Osteoblast (primary cell): Measurements from ENCODE around the gene SULT1E1. TPM values are rescaled to one million over a fixed set of nuclear protein-coding genes. Genes with fewer than 3 reads are reported as not detected.

Experiments used
- DNase-seq: peaks from one replicate; pipeline ENCODE4 v3.0.0; 2011; ENCODE audit warnings: low spot score, mixed read lengths; ENCODE audit not compliant: insufficient read length; ENCODE audit errors: missing footprints
- H2AFZ ChIP-seq: 2 replicates; pipeline ENCODE4 v1.6.0; 2011; ENCODE audit warnings: mild to moderate bottlenecking, low read length
- H3K27ac ChIP-seq: 2 replicates; pipeline ENCODE4 v1.5.1; 2011; ENCODE audit warnings: mild to moderate bottlenecking, low read depth, low read length, moderate library complexity
- H3K27me3 ChIP-seq: 2 replicates; pipeline ENCODE4 v1.6.0; 2012; ENCODE audit warnings: mild to moderate bottlenecking, control low read depth, inconsistent platforms, low read length, moderate library complexity; ENCODE audit not compliant: insufficient read depth
- H3K36me3 ChIP-seq: 2 replicates; pipeline ENCODE4 v1.5.1; 2011; ENCODE audit warnings: mild to moderate bottlenecking, low read length, control low read depth, moderate library complexity; ENCODE audit not compliant: insufficient read depth
- H3K4me1 ChIP-seq: 2 replicates; pipeline ENCODE4 v1.5.1; 2011; ENCODE audit warnings: mild to moderate bottlenecking, low read length, control low read depth, moderate library complexity; ENCODE audit not compliant: insufficient read depth
- H3K4me2 ChIP-seq: 2 replicates; pipeline ENCODE4 v1.6.0; 2011; ENCODE audit warnings: mild to moderate bottlenecking, low read length; ENCODE audit not compliant: insufficient read depth
- H3K4me3 ChIP-seq: fragments of 200-600 bp; sonication (generic); 3 replicates; pipeline ENCODE4 v1.5.1; 2012; ENCODE audit warnings: mild to moderate bottlenecking, low read length, inconsistent platforms; ENCODE audit not compliant: insufficient read depth
- H3K79me2 ChIP-seq: 2 replicates; pipeline ENCODE4 v1.6.0; 2012; ENCODE audit warnings: mild to moderate bottlenecking, low read length, control low read depth, inconsistent platforms; ENCODE audit not compliant: insufficient read depth
- H3K9me3 ChIP-seq: 2 replicates; pipeline ENCODE4 v1.5.1; 2011; ENCODE audit warnings: low read depth, low read length, control low read depth
- H4K20me1 ChIP-seq: 2 replicates; pipeline ENCODE4 v1.6.0; 2012; ENCODE audit warnings: mild to moderate bottlenecking, low read length, control low read depth; ENCODE audit not compliant: insufficient read depth
- total RNA-seq: library from RNA; depleted of rRNA; stranded (reverse); fragments of >200 nt; gene quantifications from 2 replicates; pipeline ENCODE4 v1.2.3, GENCODE V29; 2012
- TF ChIP-seq, protein P1 (sequence below): IDR thresholded peaks from 2 replicates; pipeline ENCODE4 v1.5.1; 2011; ENCODE audit warnings: mild to moderate bottlenecking, low read depth, low read length, moderate library complexity; ENCODE audit errors: extremely low read depth

The SULT1E1 gene
- total RNA-seq, 1 donor, result not detected

GRCh38 chr4:69849297-69849696 lies 10.6 kb downstream of the SULT1E1 start:
- H4K20me1 ChIP-seq, result no peaks in the 10 kb centered on the region
- TF ChIP-seq, protein P1, sequence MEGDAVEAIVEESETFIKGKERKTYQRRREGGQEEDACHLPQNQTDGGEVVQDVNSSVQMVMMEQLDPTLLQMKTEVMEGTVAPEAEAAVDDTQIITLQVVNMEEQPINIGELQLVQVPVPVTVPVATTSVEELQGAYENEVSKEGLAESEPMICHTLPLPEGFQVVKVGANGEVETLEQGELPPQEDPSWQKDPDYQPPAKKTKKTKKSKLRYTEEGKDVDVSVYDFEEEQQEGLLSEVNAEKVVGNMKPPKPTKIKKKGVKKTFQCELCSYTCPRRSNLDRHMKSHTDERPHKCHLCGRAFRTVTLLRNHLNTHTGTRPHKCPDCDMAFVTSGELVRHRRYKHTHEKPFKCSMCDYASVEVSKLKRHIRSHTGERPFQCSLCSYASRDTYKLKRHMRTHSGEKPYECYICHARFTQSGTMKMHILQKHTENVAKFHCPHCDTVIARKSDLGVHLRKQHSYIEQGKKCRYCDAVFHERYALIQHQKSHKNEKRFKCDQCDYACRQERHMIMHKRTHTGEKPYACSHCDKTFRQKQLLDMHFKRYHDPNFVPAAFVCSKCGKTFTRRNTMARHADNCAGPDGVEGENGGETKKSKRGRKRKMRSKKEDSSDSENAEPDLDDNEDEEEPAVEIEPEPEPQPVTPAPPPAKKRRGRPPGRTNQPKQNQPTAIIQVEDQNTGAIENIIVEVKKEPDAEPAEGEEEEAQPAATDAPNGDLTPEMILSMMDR, result no peak
- no peak overlapping the region for H2AFZ ChIP-seq
- no peaks in the 10 kb centered on the region for H3K4me1 ChIP-seq
- H3K4me3 ChIP-seq, result no peak overlapping the region
- H3K4me2 ChIP-seq, result no peak overlapping the region
- H3K79me2 ChIP-seq, result no peaks in the 10 kb centered on the region
- no peaks in the 10 kb centered on the region for H3K9me3 ChIP-seq
- no peaks in the 10 kb centered on the region for H3K27me3 ChIP-seq
- no peaks in the 10 kb centered on the region for H3K36me3 ChIP-seq
- H3K27ac ChIP-seq, result no peak overlapping the region
- no peak for DNase-seq

GRCh38 chr4:69848028-69848427 lies 11.9 kb downstream of the SULT1E1 start:
- H2AFZ ChIP-seq, result no peak overlapping the region
- TF ChIP-seq, protein P1, result no peak

GRCh38 chr4:69843932-69844331 lies 16.0 kb downstream of the SULT1E1 start:
- no peaks in the 10 kb centered on the region for H3K4me1 ChIP-seq
- no peaks in the 10 kb centered on the region for H3K36me3 ChIP-seq
- no peaks in the 10 kb centered on the region for H3K9me3 ChIP-seq
- H3K27ac ChIP-seq, result no peak overlapping the region
- no peaks in the 10 kb centered on the region for H3K27me3 ChIP-seq
- no peaks in the 10 kb centered on the region for H4K20me1 ChIP-seq
- no peak overlapping the region for H2AFZ ChIP-seq
- no peak for DNase-seq
- H3K79me2 ChIP-seq, result no peaks in the 10 kb centered on the region
- TF ChIP-seq, protein P1, result no peak
- H3K4me2 ChIP-seq, result no peak overlapping the region
- no peak overlapping the region for H3K4me3 ChIP-seq

More at GRCh38 chr4:69848028-69848427, 11.9 kb downstream of the SULT1E1 start:
- no peaks in the 10 kb centered on the region for H3K27me3 ChIP-seq
- no peaks in the 10 kb centered on the region for H4K20me1 ChIP-seq
- no peak overlapping the region for H3K27ac ChIP-seq
- H3K9me3 ChIP-seq, result no peaks in the 10 kb centered on the region
- no peak overlapping the region for H3K4me2 ChIP-seq
- no peak overlapping the region for H3K4me3 ChIP-seq
- no peaks in the 10 kb centered on the region for H3K4me1 ChIP-seq
- H3K79me2 ChIP-seq, result no peaks in the 10 kb centered on the region
- no peaks in the 10 kb centered on the region for H3K36me3 ChIP-seq
- no peak for DNase-seq

- H3K9me3 ChIP-seq, result no peaks in the 10 kb centered on the region
- no peaks in the 10 kb centered on the region for H3K27me3 ChIP-seq
- H3K79me2 ChIP-seq, result no peaks in the 10 kb centered on the region
- H3K4me1 ChIP-seq, result no peaks in the 10 kb centered on the region
- TF ChIP-seq, protein P1, result no peak
- H3K4me2 ChIP-seq, result no peak overlapping the region
- H2AFZ ChIP-seq, result no peak overlapping the region
- DNase-seq, result no peak
- H4K20me1 ChIP-seq, result no peaks in the 10 kb centered on the region
- no peaks in the 10 kb centered on the region for H3K36me3 ChIP-seq
- H3K27ac ChIP-seq, result no peak overlapping the region
- no peak overlapping the region for H3K4me3 ChIP-seq
Measured at GRCh38 chr4:69843301-69843700, 16.6 kb downstream of the SULT1E1 start.
